SK-N-SH (cell line): ENCODE measurements around the gene ZFHX3. TPM values are rescaled to one million over a fixed set of nuclear protein-coding genes. Genes with fewer than 3 reads are reported as not detected.

Experiments
- CTCF ChIA-PET: fragments of 300-600, 350-600 bp; formaldehyde crosslinking; extraction: SDS; loops from one replicate; lab custom pipeline; 2021; lab: Yijun Ruan, JAX
- POLR2A ChIA-PET: fragments of 350-600 bp; sonication (Branson Sonifier 250); formaldehyde crosslinking; extraction: SDS; loops from one replicate; lab custom pipeline; 2020; ENCODE audit warnings: antibody characterized with exemption, inconsistent platforms; lab: Yijun Ruan, JAX
- DNase-seq: peaks from one replicate; pipeline ENCODE4 v3.0.0; 2012
- H2AFZ ChIP-seq: fragments of 200-600 bp; sonication (generic); 2 replicates; pipeline ENCODE4 v1.8.1; 2016; ENCODE audit warnings: antibody characterized with exemption, mild to moderate bottlenecking, low read depth
- H3F3A ChIP-seq: fragments of 200-600 bp; sonication (generic); replicated peaks from 2 replicates; pipeline ENCODE3; 2016; ENCODE audit warnings: antibody characterized with exemption, mild to moderate bottlenecking; ENCODE audit not compliant: insufficient read depth
- H3K27ac ChIP-seq, 2 experiments: fragments of 200-500 bp in 1 of 2; fragments of 200-600 bp in 1 of 2; sonication (Bioruptor generic) in 1 of 2; sonication (generic), shearing (Covaris generic) in 1 of 2; 2 replicates each; pipeline versions ENCODE4 v1.5.1 to v1.6.1; 2014 to 2016; ENCODE audit warnings: low read depth in 2 of 2, inconsistent platforms in 1 of 2, low read length in 1 of 2, mild to moderate bottlenecking in 1 of 2, mixed read lengths in 1 of 2
- H3K27me3 ChIP-seq: fragments of 200-600 bp; sonication (generic), shearing (Covaris generic); 2 replicates; pipeline ENCODE4 v1.6.1; 2016; ENCODE audit warnings: mixed run types; ENCODE audit not compliant: insufficient read depth
- H3K36me3 ChIP-seq, 2 experiments: fragments of 200-500 bp in 1 of 2; fragments of 200-600 bp in 1 of 2; sonication (Bioruptor generic) in 1 of 2; sonication (generic) in 1 of 2; replicated peaks in 1 of 2; 2 replicates each; pipeline versions ENCODE3 to v1.5.1; 2014 to 2016; ENCODE audit warnings: low read length in 1 of 2, mild to moderate bottlenecking in 1 of 2; ENCODE audit not compliant: insufficient read depth in 2 of 2, control insufficient read depth in 1 of 2
- H3K4me1 ChIP-seq, 2 experiments: fragments of 200-500 bp in 1 of 2; fragments of 200-600 bp in 1 of 2; sonication (Bioruptor generic) in 1 of 2; sonication (generic), shearing (Covaris generic) in 1 of 2; 2 replicates each; pipeline versions ENCODE4 v1.5.1 to v1.6.1; 2014 to 2016; ENCODE audit warnings: low read depth in 1 of 2, low read length in 1 of 2, mixed run types in 1 of 2; ENCODE audit not compliant: insufficient read depth in 2 of 2, control insufficient read depth in 1 of 2
- H3K4me2 ChIP-seq: fragments of 200-600 bp; sonication (generic), shearing (Covaris generic); 2 replicates; pipeline ENCODE4 v1.6.1; 2017; ENCODE audit warnings: mixed run types
- H3K4me3 ChIP-seq, 2 experiments: fragments of 200-500 bp in 1 of 2; fragments of 200-600 bp in 1 of 2; sonication (Bioruptor generic) in 1 of 2; sonication (generic), shearing (Covaris generic) in 1 of 2; 2 replicates each; pipeline versions ENCODE4 v1.5.1 to v1.8.1; 2014 to 2016; ENCODE audit warnings: low read depth in 2 of 2, inconsistent platforms in 1 of 2, low read length in 1 of 2, mild to moderate bottlenecking in 1 of 2, mixed read lengths in 1 of 2, moderate library complexity in 1 of 2
- H3K79me2 ChIP-seq: fragments of 200-600 bp; sonication (generic); 2 replicates; pipeline ENCODE4 v1.8.1; 2017; ENCODE audit warnings: mild to moderate bottlenecking; ENCODE audit not compliant: insufficient read depth
- H3K9ac ChIP-seq: fragments of 200-600 bp; sonication (generic); 2 replicates; pipeline ENCODE4 v1.6.1; 2017; ENCODE audit warnings: mixed run types
- H3K9me2 ChIP-seq: fragments of 200-600 bp; sonication (generic); 2 replicates; pipeline ENCODE4 v1.6.1; 2017; ENCODE audit warnings: mixed run types
- H3K9me3 ChIP-seq: fragments of 200-600 bp; sonication (generic); 2 replicates; pipeline ENCODE4 v1.6.1; 2017; ENCODE audit warnings: mixed run types, mild to moderate bottlenecking, moderate library complexity
- H4K20me1 ChIP-seq: fragments of 200-600 bp; sonication (generic); 2 replicates; pipeline ENCODE4 v1.6.1; 2017; ENCODE audit warnings: mild to moderate bottlenecking, mixed run types; ENCODE audit not compliant: insufficient read depth
- CHD2 ChIP-seq: fragments of 150-350 bp; IDR thresholded peaks from 2 replicates; pipeline ENCODE4 v1.6.1; 2018; ENCODE audit warnings: low read length; ENCODE audit not compliant: partially characterized antibody
- EZH2phosphoT487 ChIP-seq: fragments of 200-600 bp; sonication (generic); IDR thresholded peaks from 2 replicates; pipeline ENCODE4 v1.6.1; 2017; ENCODE audit warnings: low read depth, mixed run types, mild to moderate bottlenecking, antibody characterized with exemption, moderate library complexity, borderline replicate concordance
- FOSL2 ChIP-seq: IDR thresholded peaks from 2 replicates; pipeline ENCODE4 v1.4.0; 2012; ENCODE audit warnings: low read depth, mild to moderate bottlenecking, moderate library complexity, borderline replicate concordance
- FOXJ3 ChIP-seq: sonication (generic); formaldehyde crosslinking; IDR thresholded peaks from 2 replicates; pipeline ENCODE4 v1.5.1; 2020; ENCODE audit warnings: mild to moderate bottlenecking, missing genetic modification reagents
- GABPA ChIP-seq: IDR thresholded peaks from 2 replicates; pipeline ENCODE4 v1.4.0; 2012; ENCODE audit warnings: low read depth, mild to moderate bottlenecking
- GATA2 ChIP-seq: sonication (generic); formaldehyde crosslinking; IDR thresholded peaks from 2 replicates; pipeline ENCODE4 v1.5.0; 2020; ENCODE audit warnings: mild to moderate bottlenecking, missing genetic modification reagents
- JUND ChIP-seq: IDR thresholded peaks from 2 replicates; pipeline ENCODE4 v1.4.0; 2012
- MAX ChIP-seq: IDR thresholded peaks from 2 replicates; pipeline ENCODE4 v1.4.0; 2012; ENCODE audit warnings: low read depth
- MXI1 ChIP-seq: IDR thresholded peaks from 2 replicates; pipeline ENCODE4 v1.6.1; 2012; ENCODE audit warnings: mild to moderate bottlenecking, low read depth, low read length, improper control_type of control experiment
- NFIC ChIP-seq: IDR thresholded peaks from 2 replicates; pipeline ENCODE4 v1.4.0; 2012; ENCODE audit warnings: borderline replicate concordance
- PBX3 ChIP-seq: IDR thresholded peaks from 2 replicates; pipeline ENCODE4; 2012
- RAD21 ChIP-seq: IDR thresholded peaks from 2 replicates; pipeline ENCODE4 v1.6.1; 2012; ENCODE audit warnings: mild to moderate bottlenecking, low read length
- RCOR1 ChIP-seq: fragments of 150-350 bp; IDR thresholded peaks from 2 replicates; pipeline ENCODE4 v1.6.1; 2017; ENCODE audit warnings: antibody characterized with exemption, low read length
- REST ChIP-seq: IDR thresholded peaks from 2 replicates; pipeline ENCODE4 v1.6.1; 2012; ENCODE audit warnings: mild to moderate bottlenecking, low read depth, low read length, moderate library complexity
- RFX5 ChIP-seq: IDR thresholded peaks from 2 replicates; pipeline ENCODE4 v1.6.1; 2012; ENCODE audit warnings: mild to moderate bottlenecking, improper control_type of control experiment, low read length
- RXRA ChIP-seq: IDR thresholded peaks from 2 replicates; pipeline ENCODE4 v1.4.0; 2012; ENCODE audit warnings: low read depth, mild to moderate bottlenecking, borderline replicate concordance
- TCF12 ChIP-seq: IDR thresholded peaks from 2 replicates; pipeline ENCODE4 v1.4.0; 2012
- TEAD4 ChIP-seq: IDR thresholded peaks from 2 replicates; pipeline ENCODE4 v1.4.0; 2012; ENCODE audit warnings: mild to moderate bottlenecking, borderline replicate concordance; ENCODE audit not compliant: insufficient read depth
- USF2 ChIP-seq: fragments of 150-350 bp; IDR thresholded peaks from 2 replicates; pipeline ENCODE4 v1.6.1; 2017; ENCODE audit warnings: antibody characterized with exemption, low read length, low read depth, borderline replicate concordance
- YY1 ChIP-seq: IDR thresholded peaks from 2 replicates; pipeline ENCODE4 v1.4.0; 2012; ENCODE audit warnings: low read depth, mild to moderate bottlenecking
- WGBS: methylation state at CpG from one replicate; pipeline ENCODE4 v1.1.6; 2017; ENCODE audit warnings: low lambda C conversion rate; 5-methylcytosine and 5-hydroxymethylcytosine counted together
- polyA plus RNA-seq, 3 experiments: library from polyadenylated mRNA; depleted of rRNA; stranded (reverse); fragments of >200 nt; gene quantifications; 2 replicates each; pipeline ENCODE4 v1.2.3, GENCODE V29; 2012

ZFHX3 gene
- polyA plus RNA-seq, 1 of the 3 experiments (the other 2 are of a cell fraction) = 2.0 TPM

- H3F3A ChIP-seq = no peaks in the 10 kb centered on the region
- no peak for TF ChIP-seq MXI1
- TF ChIP-seq RCOR1 = no peak
- TF ChIP-seq EZH2phosphoT487 = no peak
- no peak for TF ChIP-seq REST
- no peak for TF ChIP-seq USF2
- TF ChIP-seq RAD21 = no peak
- TF ChIP-seq YY1 = no peak
- no peak for TF ChIP-seq FOXJ3 (CRISPR knock-in tag)
- no peak for TF ChIP-seq TEAD4
- no peak for TF ChIP-seq JUND
- TF ChIP-seq MAX = no peak
- no peak for TF ChIP-seq RFX5
- TF ChIP-seq TCF12 = no peak
- TF ChIP-seq RXRA = no peak
- no peak for TF ChIP-seq PBX3
- TF ChIP-seq CHD2 = no peak
- no peak for TF ChIP-seq GATA2
- TF ChIP-seq NFIC = no peak
- no peak for TF ChIP-seq FOSL2
- TF ChIP-seq GABPA = no peak
- no peaks in the 10 kb centered on the region for H3K36me3 ChIP-seq
- peaks cover 99% of the 10 kb centered on the region for H3K79me2 ChIP-seq
- H2AFZ ChIP-seq = no peak overlapping the region
- H3K4me1 ChIP-seq = peaks cover 5 to 26% of the 10 kb centered on the region in 2 experiments; a peak in 2 of 4 replicates
- no peak overlapping the region for H3K27ac ChIP-seq
- H3K4me2 ChIP-seq = no peak overlapping the region
- no peaks in the 10 kb centered on the region for H3K9me2 ChIP-seq
- CTCF ChIA-PET = interaction anchor here (1.4 kb wide), 1 partner anchor 12 kb away, joined by 3 read pairs; no protein-coding TSS in a partner anchor
- 92% methylated on average over 6 of the region's 9 CpGs for WGBS
- POLR2A ChIA-PET = no interaction called here
- no peaks in the 10 kb centered on the region for H3K9me3 ChIP-seq
- no peak overlapping the region for H3K4me3 ChIP-seq
- peaks cover 62% of the 10 kb centered on the region for H4K20me1 ChIP-seq
- no peaks in the 10 kb centered on the region for H3K27me3 ChIP-seq
- no peak overlapping the region for H3K9ac ChIP-seq
- no peak for DNase-seq
Observed at GRCh38 chr16:72983241-72983640, 64.7 kb downstream of the ZFHX3 start.
